ENCODE data around the gene ABCA4.
"Not testable (repeated sequence)": the region's sequence is repeated elsewhere in the genome, so short reads cannot be mapped to it uniquely, and the experiment has no call there.

Gene ABCA4

GRCh38 chr1:93969887-93970286, 151.1 kb downstream of the ABCA4 start:
- DNase-seq, result no peak

- no peak for DNase-seq
Measured at GRCh38 chr1:93969371-93969770, 151.6 kb downstream of the ABCA4 start.

- DNase-seq, result no peak
Measured at GRCh38 chr1:93967306-93967705, 153.6 kb downstream of the ABCA4 start.

- DNase-seq, result no peak
Measured at GRCh38 chr1:93965888-93966287, 155.1 kb downstream of the ABCA4 start.

GRCh38 chr1:93965256-93965655, 155.7 kb downstream of the ABCA4 start:
- no peak for DNase-seq

GRCh38 chr1:93964777-93965200, 156.2 kb downstream of the ABCA4 start:
- DNase-seq, result no peak

- DNase-seq, result no peak
Measured at GRCh38 chr1:93964096-93964776, 156.7 kb downstream of the ABCA4 start.

- no peak for DNase-seq
Measured at GRCh38 chr1:93963585-93963984, 157.4 kb downstream of the ABCA4 start.

GRCh38 chr1:93961906-93962305, 159.0 kb downstream of the ABCA4 start:
- DNase-seq, result no peak

GRCh38 chr1:93961443-93961842, 159.5 kb downstream of the ABCA4 start:
- no peak for DNase-seq

GRCh38 chr1:93960641-93961147, 160.3 kb downstream of the ABCA4 start:
- no peak for DNase-seq

- no peak for DNase-seq
Measured at GRCh38 chr1:93959413-93959812, 161.5 kb downstream of the ABCA4 start.

GRCh38 chr1:93958726-93959100, 162.2 kb downstream of the ABCA4 start:
- DNase-seq, result no peak

GRCh38 chr1:93958032-93958725, 162.8 kb downstream of the ABCA4 start:
- DNase-seq, result no peak

GRCh38 chr1:93955765-93956164, 165.2 kb downstream of the ABCA4 start:
- DNase-seq, result no peak

- DNase-seq, result not testable (repeated sequence)
Measured at GRCh38 chr1:93947002-93947686, 173.8 kb downstream of the ABCA4 start.
